Renal pelvis (tissue), 3 donors: ENCODE measurements around the gene USP35. TPM values are rescaled to one million over a fixed set of nuclear protein-coding genes. Genes with fewer than 3 reads are reported as not detected.

ENCODE experiments used
- polyA plus RNA-seq, 3 donors: library from polyadenylated mRNA; unstranded; fragments of 120-200 nt; gene quantifications; one replicate each; pipeline ENCODE4 v1.2.1, GENCODE V29; 2013; ENCODE audit not compliant: insufficient read length in 3 of 3

Gene USP35
- polyA plus RNA-seq, 3 donors, result 5.4 to 6.3 (median 5.8) TPM

Other genes with a start within 250 kb of the USP35 start
- 10 to 100 TPM; 41.2 to 48.2 (median 45.7) TPM for gene INTS4, start 194.3 kb upstream of the USP35 start, polyA plus RNA-seq
- gene KCTD14, start 165.6 kb upstream of the USP35 start, polyA plus RNA-seq, result 10 to 100 TPM; 11.4 to 16.0 (median 14.7) TPM
- under 1 TPM; 0.14 to 0.33 (median 0.21) TPM for gene THRSP, start 125.1 kb upstream of the USP35 start, polyA plus RNA-seq
- gene NDUFC2, start 109.1 kb upstream of the USP35 start, polyA plus RNA-seq, result 100 to 1,000 TPM; 165 to 174 (median 168) TPM
- gene ALG8, start 49.3 kb upstream of the USP35 start, polyA plus RNA-seq, result 10 to 100 TPM; 62.2 to 77.9 (median 62.8) TPM
- 1 to 10 TPM; 8.0 to 9.8 (median 9.3) TPM for gene KCTD21, start 293 bp upstream of the USP35 start, polyA plus RNA-seq
- gene GAB2, start 228.9 kb downstream of the USP35 start, polyA plus RNA-seq, result 10 to 100 TPM; 17.1 to 19.8 (median 17.8) TPM